Hematopoietic multipotent progenitor cell treated with erythropoietin and hydrocortisone succinate and interleukin-3 and kit ligand, for 8 days (in vitro differentiated cells): ENCODE data around the gene MINDY3.
"Not testable (repeated sequence)": the region's sequence is repeated elsewhere in the genome, so short reads cannot be mapped to it uniquely, and the experiment has no call there.

Experiments used
- DNase-seq: peaks from one replicate; pipeline ENCODE4 v3.0.0-alpha.2; 2015

Gene MINDY3

GRCh38 chr10:15859906-15860691, at the start of gene MINDY3:
MINDY3 (minus strand) TSS chr10:15860507; CDS start chr10:15860299, 208 bp downstream.
- peak; percentile 94 for DNase-seq

GRCh38 chr10:15901889-15902288, 41.6 kb upstream of the MINDY3 start:
- no peak for DNase-seq

GRCh38 chr10:15898046-15898445, 37.7 kb upstream of the MINDY3 start:
- no peak for DNase-seq

GRCh38 chr10:15897287-15897686, 37.0 kb upstream of the MINDY3 start:
- no peak for DNase-seq

- DNase-seq, result no peak
These were observed 36.3 kb upstream of the MINDY3 start for GRCh38 chr10:15896654-15897053.

- DNase-seq, result no peak
These were observed 24.1 kb upstream of the MINDY3 start for GRCh38 chr10:15884447-15884846.

GRCh38 chr10:15881542-15881941, 21.2 kb upstream of the MINDY3 start:
- DNase-seq, result no peak

GRCh38 chr10:15879663-15880062, 19.4 kb upstream of the MINDY3 start:
- DNase-seq, result no peak

GRCh38 chr10:15879058-15879457, 18.8 kb upstream of the MINDY3 start:
- peak; percentile 77 for DNase-seq

- no peak for DNase-seq
These were observed 17.7 kb upstream of the MINDY3 start for GRCh38 chr10:15877836-15878576.

GRCh38 chr10:15876274-15876673, 16.0 kb upstream of the MINDY3 start:
- DNase-seq, result not testable (repeated sequence)

- not testable (repeated sequence) for DNase-seq
These were observed 12.3 kb upstream of the MINDY3 start for GRCh38 chr10:15872645-15873044.

- DNase-seq, result no peak
These were observed 11.5 kb upstream of the MINDY3 start for GRCh38 chr10:15871823-15872222.

GRCh38 chr10:15869935-15870334, 9.6 kb upstream of the MINDY3 start:
- no peak for DNase-seq

GRCh38 chr10:15868006-15868405, 7.7 kb upstream of the MINDY3 start:
- DNase-seq, result no peak

- no peak for DNase-seq
These were observed 5.0 kb upstream of the MINDY3 start for GRCh38 chr10:15865304-15865703.

- no peak for DNase-seq
These were observed 4.1 kb upstream of the MINDY3 start for GRCh38 chr10:15864419-15864818.

- DNase-seq, result no peak
These were observed 3.4 kb upstream of the MINDY3 start for GRCh38 chr10:15863733-15864132.

- DNase-seq, result no peak
These were observed 3.0 kb upstream of the MINDY3 start for GRCh38 chr10:15863323-15863722.

GRCh38 chr10:15860692-15861201, 440 bp upstream of the MINDY3 start:
- no peak for DNase-seq

- no peak for DNase-seq
These were observed 800 bp downstream of the MINDY3 start for GRCh38 chr10:15859509-15859905.

GRCh38 chr10:15858861-15859281, 1.4 kb downstream of the MINDY3 start:
- no peak for DNase-seq

GRCh38 chr10:15857107-15857575, 3.2 kb downstream of the MINDY3 start:
- no peak for DNase-seq
